Esophagus squamous epithelium (tissue), 5 donors: ENCODE data around the gene GATA6. TPM values are rescaled to one million over a fixed set of nuclear protein-coding genes. Genes with fewer than 3 reads are reported as not detected.
A peak's percentile ranks its signal among the peaks of the same experiment; 100 is the strongest.

Experiments used
- DNase-seq: peaks from one replicate; lab custom pipeline; 2025; lab: John Stamatoyannopoulos, UW
- H3K27ac ChIP-seq, 4 donors: fragments of 200-600 bp; sonication (generic); one replicate each; pipeline ENCODE4 v1.5.1; 2016 to 2019; ENCODE audit warnings: mild to moderate bottlenecking in 1 of 4
- H3K27me3 ChIP-seq, 4 donors: fragments of 200-600 bp; sonication (generic); 1 replicate in 3 of 4; 2 replicates in 1 of 4; pipeline versions ENCODE4 v1.5.1 to v1.6.0; 2017 to 2021; ENCODE audit warnings: antibody characterized with exemption in 1 of 4
- H3K36me3 ChIP-seq, 3 donors: fragments of 200-600 bp; sonication (generic); one replicate each; pipeline ENCODE4 v1.5.1; 2016 to 2019
- H3K4me1 ChIP-seq, 3 donors: fragments of 200-600 bp; sonication (generic); one replicate each; pipeline ENCODE4 v1.5.1; 2017 to 2019
- H3K4me3 ChIP-seq, 4 donors: fragments of 200-600 bp; sonication (generic); 1 replicate in 3 of 4; 2 replicates in 1 of 4; pipeline ENCODE4 v1.5.1; 2016 to 2019; ENCODE audit warnings: mild to moderate bottlenecking in 2 of 4, moderate library complexity in 1 of 4
- H3K9me3 ChIP-seq, 3 donors: fragments of 200-600 bp; sonication (generic); one replicate each; pipeline ENCODE4 v1.5.1; 2016 to 2019
- CTCF ChIP-seq, 6 experiments: fragments of 450-650 bp in 4 of 6; fragments of 200-600 bp in 2 of 6; sonication (generic) in 2 of 6; IDR thresholded peaks; one replicate each; pipeline ENCODE4 v1.5.1; 2016 to 2019; ENCODE audit warnings: antibody characterized with exemption in 6 of 6, mild to moderate bottlenecking in 4 of 6, moderate library complexity in 4 of 6
- POLR2A ChIP-seq, 4 donors: fragments of 450-650 bp; IDR thresholded peaks; one replicate each; pipeline ENCODE4 v1.6.1; 2017; ENCODE audit warnings: antibody characterized with exemption in 4 of 4, mild to moderate bottlenecking in 4 of 4, moderate library complexity in 3 of 4
- WGBS, 2 donors: methylation state at CpG; one replicate each; pipeline ENCODE4 v1.1.5; 2018; 5-methylcytosine and 5-hydroxymethylcytosine counted together
- intact Hi-C: fragments of 100-400 bp; cut with DNase I; formaldehyde crosslinking; loops from one replicate; pipeline ENCODE4 v1.15.0; 2022
- total RNA-seq, 4 donors: library from RNA; depleted of rRNA; stranded (reverse); fragments of >200 nt; gene quantifications; one replicate each; pipeline ENCODE4 v1.1.0, GENCODE V29; 2016
- donor health status: DM: yes; HTN: yes; CAD: no.

Gene GATA6
- 1 to 10 TPM in 2 of 4 donors, under 1 TPM in 2; 0.08 to 2.2 (median 1.2) TPM for total RNA-seq

DNA sequence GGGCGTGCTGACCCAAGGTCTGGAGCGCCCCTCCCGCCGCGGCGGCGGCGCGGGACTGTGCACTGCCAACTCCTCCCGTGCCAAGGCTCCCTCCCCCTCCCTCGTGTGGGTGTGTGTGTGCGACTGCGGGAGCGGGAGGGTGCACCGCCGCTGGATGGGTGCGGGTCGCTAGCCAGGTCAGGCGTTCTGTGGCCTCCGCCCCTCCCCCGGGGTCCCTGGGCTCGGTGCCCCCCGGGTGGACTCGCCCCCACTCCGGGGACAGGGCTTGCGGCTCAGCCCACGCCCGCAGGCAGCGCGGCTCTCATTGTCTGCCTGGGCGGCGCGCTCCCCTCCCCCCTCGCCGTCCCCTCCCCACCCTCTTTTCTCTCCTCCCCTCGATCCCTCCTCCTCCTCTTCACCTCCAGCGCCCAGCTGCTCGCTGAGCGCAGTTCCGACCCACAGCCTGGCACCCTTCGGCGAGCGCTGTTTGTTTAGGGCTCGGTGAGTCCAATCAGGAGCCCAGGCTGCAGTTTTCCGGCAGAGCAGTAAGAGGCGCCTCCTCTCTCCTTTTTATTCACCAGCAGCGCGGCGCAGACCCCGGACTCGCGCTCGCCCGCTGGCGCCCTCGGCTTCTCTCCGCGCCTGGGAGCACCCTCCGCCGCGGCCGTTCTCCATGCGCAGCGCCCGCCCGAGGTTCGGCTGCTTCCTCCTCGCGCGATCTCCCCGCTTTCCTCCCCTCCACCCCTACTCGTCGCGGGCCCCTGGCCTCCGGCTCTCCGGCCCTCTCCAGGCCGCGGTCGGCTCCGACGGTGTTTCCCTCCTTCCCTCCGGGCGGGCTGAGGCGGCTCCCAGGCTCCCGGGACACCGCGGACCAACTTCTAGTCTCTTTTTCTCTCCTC lies at the start of gene GATA6:
Gene GATA6, plus strand, starts transcription at position 579 of the 878 bp plus-strand sequence. CDS start 1,556 bp downstream, outside the sequence.
- peak within 1 kb of the TSS; percentile 46 to 89 (median 60) for H3K4me3 ChIP-seq
- peaks cover 20 to 75% (median 22%) of the 10 kb centered on the region in 3 donors for H3K4me1 ChIP-seq
- H3K27me3 ChIP-seq: peaks cover 32 to 100% (median 55%) of the 10 kb centered on the region in 4 donors
- TF ChIP-seq CTCF (IDR thresholded peaks at IDR 0.05): peak in 5 of 6 experiments; percentile 37 to 54 (median 40)
- no peak for TF ChIP-seq POLR2A (IDR thresholded peaks at IDR 0.05)
- H3K36me3 ChIP-seq: no peaks in the 10 kb centered on the region
- 0 to 1% methylated on average over 28 to 40 of the region's 87 CpGs for WGBS, 2 donors
- H3K9me3 ChIP-seq: no peaks in the 10 kb centered on the region
- intact Hi-C loops: no loop called here
- DNase-seq: no peak
- H3K27ac ChIP-seq: peak within 1 kb of the TSS; percentile 74 to 86 (median 81)

- TF ChIP-seq CTCF (IDR thresholded peaks at IDR 0.05) (no peak), POLR2A (IDR thresholded peaks at IDR 0.05) (no peak)
- WGBS, 2 donors: 88 to 93% methylated on average over 1 of the region's 1 CpG
- DNase-seq: no peak
- Histone ChIP-seq H3K27me3 (peaks cover 0 to 15% (median 0%) of the 10 kb centered on the region in 4 donors), H3K4me3 (no peak overlapping the region), H3K36me3 (no peaks in the 10 kb centered on the region), H3K9me3 (no peaks in the 10 kb centered on the region), H3K27ac (no peak overlapping the region), H3K4me1 (no peaks in the 10 kb centered on the region)
- intact Hi-C loops: no loop called here
Observed at GRCh38 chr18:22124970-22125369, 44.4 kb upstream of the GATA6 start.

GRCh38 chr18:22128954-22129353 lies 40.4 kb upstream of the GATA6 start:
- Histone ChIP-seq H3K9me3 (no peaks in the 10 kb centered on the region), H3K27ac (no peak overlapping the region), H3K27me3 (peaks cover 0 to 15% (median 0%) of the 10 kb centered on the region in 4 donors), H3K36me3 (no peaks in the 10 kb centered on the region), H3K4me1 (no peaks in the 10 kb centered on the region), H3K4me3 (no peak overlapping the region)
- intact Hi-C loops: no loop called here
- 57 to 58% methylated on average over 5 of the region's 5 CpGs for WGBS, 2 donors
- TF ChIP-seq POLR2A (IDR thresholded peaks at IDR 0.05) (no peak), CTCF (IDR thresholded peaks at IDR 0.05) (no peak)
- no peak for DNase-seq

DNA sequence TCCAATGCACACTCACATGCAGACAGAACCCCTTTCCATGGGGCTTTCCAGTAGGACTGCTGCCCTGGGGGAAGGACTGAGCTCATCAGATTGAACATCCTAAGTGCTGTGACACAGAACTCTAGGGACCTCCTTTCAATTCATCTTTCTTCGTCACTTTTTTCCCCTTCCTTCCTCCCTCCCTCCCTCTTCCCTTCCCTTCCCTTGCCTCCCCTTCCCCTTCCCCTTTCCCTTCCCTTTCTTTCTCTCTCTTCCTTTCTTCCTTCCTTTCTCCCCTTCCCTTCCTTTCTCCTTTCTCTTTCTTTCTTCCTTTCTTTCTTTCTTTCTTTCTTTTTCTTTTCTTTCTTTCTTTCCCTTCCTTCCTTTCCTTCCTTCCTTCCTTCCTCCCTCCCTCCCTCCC lies 39.6 kb upstream of the GATA6 start:
- no peak for DNase-seq
- no peaks in the 10 kb centered on the region for H3K4me1 ChIP-seq
- 67 to 74% methylated on average over 1 of the region's 1 CpG for WGBS, 2 donors

More for the DNA sequence above, 39.6 kb upstream of the GATA6 start:
- Histone ChIP-seq H3K36me3 (no peaks in the 10 kb centered on the region), H3K27ac (no peak overlapping the region), H3K27me3 (peaks cover 0 to 15% (median 0%) of the 10 kb centered on the region in 4 donors), H3K9me3 (no peaks in the 10 kb centered on the region), H3K4me3 (no peak overlapping the region)
- no peak for TF ChIP-seq POLR2A (IDR thresholded peaks at IDR 0.05)
- no peak for TF ChIP-seq CTCF (IDR thresholded peaks at IDR 0.05)
- intact Hi-C loops: no loop called here
